Upper lobe of left lung (tissue), 6 donors: ENCODE data around the gene CHST1. TPM values are rescaled to one million over a fixed set of nuclear protein-coding genes. Genes with fewer than 3 reads are reported as not detected.

Experiments used
- ATAC-seq, 2 donors: fragments of 200-7000 bp; cut with Tn5 transposase; one replicate each; pipeline ENCODE4 v1.9.1; 2022; ENCODE audit warnings: mild to moderate bottlenecking in 2 of 2, moderate library complexity in 2 of 2; ENCODE audit not compliant: low FRiP score in 2 of 2
- DNase-seq, 2 donors: peaks; one replicate each; pipeline ENCODE4 v3.0.0-alpha.2; 2019 to 2020
- H3K27ac ChIP-seq, 4 donors: fragments of 200-600 bp; sonication (generic); one replicate each; pipeline ENCODE4 v1.5.1; 2016 to 2019
- H3K27me3 ChIP-seq, 4 donors: fragments of 200-600 bp; sonication (generic); one replicate each; pipeline ENCODE4 v1.5.1; 2017 to 2019
- H3K36me3 ChIP-seq, 4 donors: fragments of 200-600 bp; sonication (generic); one replicate each; pipeline ENCODE4 v1.5.1; 2016 to 2019
- H3K4me1 ChIP-seq, 4 donors: fragments of 200-600 bp; sonication (generic); one replicate each; pipeline ENCODE4 v1.5.1; 2018 to 2019
- H3K4me3 ChIP-seq, 4 donors: fragments of 200-600 bp; sonication (generic); one replicate each; pipeline ENCODE4 v1.5.1; 2017 to 2019; ENCODE audit warnings: mild to moderate bottlenecking in 2 of 4, moderate library complexity in 1 of 4
- H3K9me3 ChIP-seq, 4 donors: fragments of 200-600 bp; sonication (generic); one replicate each; pipeline ENCODE4 v1.5.1; 2018 to 2019
- CTCF ChIP-seq, 6 experiments: fragments of 450-650 bp in 4 of 6; fragments of 200-600 bp in 2 of 6; sonication (generic) in 2 of 6; IDR thresholded peaks; one replicate each; pipeline ENCODE4 v1.5.1; 2016 to 2019; ENCODE audit warnings: antibody characterized with exemption in 6 of 6
- EP300 ChIP-seq, 4 donors: sonication (generic); formaldehyde crosslinking; IDR thresholded peaks; one replicate each; pipeline ENCODE4 v1.5.1; 2017; ENCODE audit warnings: antibody characterized with exemption in 4 of 4, control low read depth in 2 of 4
- POLR2A ChIP-seq, 4 donors: fragments of 450-650 bp; IDR thresholded peaks; one replicate each; pipeline ENCODE4 v1.5.1; 2016 to 2017; ENCODE audit warnings: antibody characterized with exemption in 4 of 4, mild to moderate bottlenecking in 2 of 4
- POLR2AphosphoS5 ChIP-seq, 2 donors: sonication (generic); formaldehyde crosslinking; IDR thresholded peaks; one replicate each; pipeline ENCODE4 v1.5.1; 2017; ENCODE audit warnings: antibody characterized with exemption in 2 of 2
- WGBS, 2 donors: methylation state at CpG; one replicate each; pipeline ENCODE4 v1.1.5; 2017 to 2018; 5-methylcytosine and 5-hydroxymethylcytosine counted together
- total RNA-seq, 6 donors: library from RNA; depleted of rRNA in 4 of 6; stranded (reverse); fragments of >200 nt in 4 of 6; gene quantifications; one replicate each; pipeline versions ENCODE4 v1.1.0 to v1.2.1, GENCODE V29; 2016 to 2021
- donor health status: DM: no; HTN: no; CAD: no; lungs with moderate emphysema.
- donor health status: DM: no; HTN: yes; CAD: no; lungs with severe emphysema.

CHST1 gene
- total RNA-seq, 6 donors from 2014 or later = 1.6 to 7.4 (median 2.6) TPM

DNA sequence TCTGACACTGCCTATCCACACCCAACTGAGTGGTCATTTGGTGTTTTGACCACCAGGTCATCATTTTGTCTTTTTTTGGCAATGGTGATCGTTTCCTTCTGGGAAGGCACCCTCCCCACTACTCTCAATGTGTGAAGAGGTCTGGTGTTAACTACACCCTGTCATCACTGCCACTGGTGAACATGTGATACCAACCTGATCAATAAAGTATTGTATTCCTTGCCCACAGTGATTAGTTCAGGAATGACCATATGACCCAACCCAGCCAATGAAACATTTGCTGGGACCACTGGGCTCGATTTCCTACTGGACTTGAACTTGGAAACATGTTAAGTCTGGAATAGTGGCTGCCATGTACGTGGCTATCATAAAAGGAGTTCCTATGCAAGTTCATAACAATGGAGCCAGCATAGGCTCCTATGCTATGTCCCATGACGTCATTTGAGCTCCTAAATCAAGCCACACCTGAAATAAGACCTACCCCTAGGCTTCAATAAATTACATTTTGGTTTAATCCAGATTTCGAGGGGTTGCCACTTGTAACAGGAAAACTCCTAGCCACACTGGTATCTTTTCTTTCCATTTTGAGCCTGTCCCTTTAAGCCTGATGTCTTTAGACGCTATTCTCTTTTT is 51.1 kb downstream of the CHST1 start:
- no peak overlapping the region for H3K4me3 ChIP-seq
- TF ChIP-seq POLR2A (IDR thresholded peaks at IDR 0.05) = no peak
- TF ChIP-seq EP300 (IDR thresholded peaks at IDR 0.05) = no peak
- TF ChIP-seq CTCF (IDR thresholded peaks at IDR 0.05) = no peak
- no peak for TF ChIP-seq POLR2AphosphoS5 (IDR thresholded peaks at IDR 0.05)
- DNase-seq (no peak), ATAC-seq (no peak)
- H3K4me1 ChIP-seq = peaks cover 0 to 7% (median 0%) of the 10 kb centered on the region in 4 donors
- no peak overlapping the region for H3K27ac ChIP-seq
- H3K36me3 ChIP-seq = no peaks in the 10 kb centered on the region
- 66 to 68% methylated on average over 6 of the region's 6 CpGs for WGBS, 2 donors
- no peaks in the 10 kb centered on the region for H3K9me3 ChIP-seq
- H3K27me3 ChIP-seq = no peaks in the 10 kb centered on the region

GRCh38 chr11:45610627-45611026 is 54.8 kb downstream of the CHST1 start:
- Histone ChIP-seq H3K27ac (no peak overlapping the region), H3K4me3 (no peak overlapping the region), H3K27me3 (no peaks in the 10 kb centered on the region), H3K9me3 (no peaks in the 10 kb centered on the region), H3K36me3 (no peaks in the 10 kb centered on the region), H3K4me1 (peaks cover 0 to 7% (median 0%) of the 10 kb centered on the region in 4 donors)
- DNase-seq (peak in 1 of 2 donors; percentile 42), ATAC-seq (no peak)
- no peak for TF ChIP-seq POLR2AphosphoS5 (IDR thresholded peaks at IDR 0.05)
- TF ChIP-seq POLR2A (IDR thresholded peaks at IDR 0.05) = no peak
- no peak for TF ChIP-seq EP300 (IDR thresholded peaks at IDR 0.05)
- TF ChIP-seq CTCF (IDR thresholded peaks at IDR 0.05) = no peak
- WGBS, 2 donors = 20 to 24% methylated on average over 3 of the region's 3 CpGs

GRCh38 chr11:45609902-45610301 is 55.5 kb downstream of the CHST1 start:
- no peak for DNase-seq
- no peaks in the 10 kb centered on the region for H3K9me3 ChIP-seq
- WGBS, 2 donors = 39 to 43% methylated on average over 2 of the region's 2 CpGs
- peaks cover 0 to 7% (median 0%) of the 10 kb centered on the region in 4 donors for H3K4me1 ChIP-seq
- no peak overlapping the region for H3K4me3 ChIP-seq
- TF ChIP-seq EP300 (IDR thresholded peaks at IDR 0.05) (no peak), POLR2AphosphoS5 (IDR thresholded peaks at IDR 0.05) (no peak), CTCF (IDR thresholded peaks at IDR 0.05) (no peak), POLR2A (IDR thresholded peaks at IDR 0.05) (no peak)
- H3K36me3 ChIP-seq = no peaks in the 10 kb centered on the region
- no peak overlapping the region for H3K27ac ChIP-seq
- H3K27me3 ChIP-seq = no peaks in the 10 kb centered on the region
- ATAC-seq = no peak

GRCh38 chr11:45609337-45609736 is 56.1 kb downstream of the CHST1 start:
- no peak for TF ChIP-seq POLR2A (IDR thresholded peaks at IDR 0.05)
- no peak for TF ChIP-seq CTCF (IDR thresholded peaks at IDR 0.05)
- no peak for TF ChIP-seq POLR2AphosphoS5 (IDR thresholded peaks at IDR 0.05)
- TF ChIP-seq EP300 (IDR thresholded peaks at IDR 0.05) = no peak
- Histone ChIP-seq H3K27ac (no peak overlapping the region), H3K4me1 (peaks cover 0 to 7% (median 0%) of the 10 kb centered on the region in 4 donors), H3K4me3 (no peak overlapping the region), H3K27me3 (no peaks in the 10 kb centered on the region), H3K36me3 (no peaks in the 10 kb centered on the region), H3K9me3 (no peaks in the 10 kb centered on the region)
- ATAC-seq (no peak), DNase-seq (no peak)
- WGBS, 2 donors = 82 to 87% methylated on average over 3 of the region's 3 CpGs

DNA sequence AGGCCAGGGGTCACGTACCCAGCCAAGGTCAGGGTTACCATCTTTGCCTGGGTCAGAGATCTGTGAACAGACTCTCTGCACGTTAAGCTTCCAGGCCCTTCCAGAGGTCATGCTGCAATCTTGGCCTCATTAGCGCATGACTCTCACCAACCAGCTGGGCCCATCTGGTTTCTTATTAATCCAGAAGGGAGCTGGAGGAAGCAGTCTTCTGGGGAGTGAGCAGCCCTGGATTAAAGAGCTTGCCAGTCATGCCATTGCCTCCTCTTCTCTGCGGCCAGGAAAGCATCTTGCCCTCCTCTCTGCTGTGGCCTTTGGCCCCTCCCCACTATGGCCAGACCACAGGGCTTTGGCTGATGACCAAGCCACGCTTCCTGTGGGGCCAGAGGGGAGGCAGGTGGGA is 57.4 kb downstream of the CHST1 start:
- 59 to 60% methylated on average over 4 to 5 of the region's 5 CpGs for WGBS, 2 donors
- DNase-seq = no peak
- Histone ChIP-seq H3K4me3 (no peak overlapping the region), H3K27me3 (no peaks in the 10 kb centered on the region), H3K36me3 (no peaks in the 10 kb centered on the region), H3K9me3 (no peaks in the 10 kb centered on the region), H3K4me1 (peaks cover 0 to 7% (median 0%) of the 10 kb centered on the region in 4 donors), H3K27ac (no peak overlapping the region)
- no peak for ATAC-seq
- TF ChIP-seq EP300 (IDR thresholded peaks at IDR 0.05) = no peak
- TF ChIP-seq POLR2AphosphoS5 (IDR thresholded peaks at IDR 0.05) = peak in 1 of 2 donors; percentile 39
